ENCODE results near the gene SCG2.

Gene SCG2

GRCh38 chr2:223597076-223597475, 5.1 kb downstream of the SCG2 start:
- TF ChIP-seq, protein P1, sequence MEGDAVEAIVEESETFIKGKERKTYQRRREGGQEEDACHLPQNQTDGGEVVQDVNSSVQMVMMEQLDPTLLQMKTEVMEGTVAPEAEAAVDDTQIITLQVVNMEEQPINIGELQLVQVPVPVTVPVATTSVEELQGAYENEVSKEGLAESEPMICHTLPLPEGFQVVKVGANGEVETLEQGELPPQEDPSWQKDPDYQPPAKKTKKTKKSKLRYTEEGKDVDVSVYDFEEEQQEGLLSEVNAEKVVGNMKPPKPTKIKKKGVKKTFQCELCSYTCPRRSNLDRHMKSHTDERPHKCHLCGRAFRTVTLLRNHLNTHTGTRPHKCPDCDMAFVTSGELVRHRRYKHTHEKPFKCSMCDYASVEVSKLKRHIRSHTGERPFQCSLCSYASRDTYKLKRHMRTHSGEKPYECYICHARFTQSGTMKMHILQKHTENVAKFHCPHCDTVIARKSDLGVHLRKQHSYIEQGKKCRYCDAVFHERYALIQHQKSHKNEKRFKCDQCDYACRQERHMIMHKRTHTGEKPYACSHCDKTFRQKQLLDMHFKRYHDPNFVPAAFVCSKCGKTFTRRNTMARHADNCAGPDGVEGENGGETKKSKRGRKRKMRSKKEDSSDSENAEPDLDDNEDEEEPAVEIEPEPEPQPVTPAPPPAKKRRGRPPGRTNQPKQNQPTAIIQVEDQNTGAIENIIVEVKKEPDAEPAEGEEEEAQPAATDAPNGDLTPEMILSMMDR (IDR thresholded peaks at IDR 0.05): no peak

DNA sequence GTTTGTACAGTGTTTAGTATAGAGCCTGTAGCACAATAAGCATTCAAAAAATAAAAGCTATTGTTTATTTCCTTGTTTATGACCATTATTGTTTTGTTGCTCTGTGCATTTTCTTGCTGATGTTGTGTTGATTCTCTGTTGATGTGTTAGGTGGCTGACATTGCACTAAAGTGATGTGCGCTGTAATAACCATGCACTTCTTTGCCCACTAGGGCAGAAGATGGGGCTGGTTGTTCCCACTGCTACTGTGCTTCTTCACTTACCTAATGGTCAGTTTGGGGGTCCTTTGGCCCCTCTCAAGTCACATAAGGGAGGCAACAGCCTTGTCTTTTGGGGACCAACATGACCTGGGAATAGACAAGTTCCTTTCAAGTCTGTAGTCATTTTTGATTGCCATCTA, 6.0 kb downstream of the SCG2 start:
- TF ChIP-seq, protein P1 (IDR thresholded peaks at IDR 0.05): no peak

- TF ChIP-seq, protein P1 (IDR thresholded peaks at IDR 0.05): no peak
These were observed 7.3 kb downstream of the SCG2 start for GRCh38 chr2:223594831-223595230.

DNA sequence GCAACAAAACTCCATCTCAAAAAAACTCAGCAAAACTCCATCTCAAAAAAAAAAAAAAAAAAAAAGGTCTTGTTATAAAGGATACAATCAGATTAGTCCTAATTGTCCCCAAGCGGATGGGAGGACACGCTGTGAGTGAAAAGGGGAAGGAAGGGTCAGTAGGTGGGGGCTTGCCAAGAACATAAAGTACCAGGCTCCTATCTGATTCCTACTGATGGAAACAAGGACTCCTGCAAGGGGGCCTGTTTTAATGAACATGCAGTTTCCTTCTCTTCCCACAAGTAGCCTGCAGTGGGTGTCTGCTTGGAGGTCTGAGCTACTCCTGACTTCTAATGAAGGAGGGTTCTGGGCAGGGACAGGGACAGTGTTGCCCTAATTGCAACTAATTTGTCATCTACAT, 7.9 kb downstream of the SCG2 start:
- TF ChIP-seq, protein P1 (IDR thresholded peaks at IDR 0.05): no peak

GRCh38 chr2:223591596-223591995, 10.6 kb downstream of the SCG2 start:
- TF ChIP-seq, protein P1 (IDR thresholded peaks at IDR 0.05): no peak

GRCh38 chr2:223590964-223591363, 11.2 kb downstream of the SCG2 start:
- TF ChIP-seq, protein P1 (IDR thresholded peaks at IDR 0.05): no peak

DNA sequence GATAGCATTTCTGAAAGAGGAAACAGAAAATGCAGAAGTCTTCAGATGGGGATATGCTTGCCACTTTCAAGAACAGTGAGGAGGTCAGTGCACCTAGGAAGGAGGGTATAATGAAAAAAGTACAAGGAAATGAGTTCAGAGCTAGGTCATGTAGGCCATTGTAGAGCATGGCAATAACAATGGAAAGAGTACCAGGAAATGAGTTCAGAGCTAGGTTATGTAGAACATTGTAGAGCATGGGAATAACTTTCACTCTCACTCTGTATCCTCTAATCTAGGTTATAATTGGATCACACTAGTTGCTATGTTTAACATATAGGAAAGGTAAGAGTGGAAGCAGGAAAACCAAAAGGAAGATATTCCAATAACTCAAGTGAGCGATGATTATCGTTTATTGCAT, 12.3 kb downstream of the SCG2 start:
- TF ChIP-seq, protein P1 (IDR thresholded peaks at IDR 0.05): no peak

GRCh38 chr2:223588251-223588650, 13.9 kb downstream of the SCG2 start:
- TF ChIP-seq, protein P1 (IDR thresholded peaks at IDR 0.05): no peak

All from LNCAP (cell line).